SK-N-SH treated with all-trans-retinoic acid at 6 μM for 48 hours (cell line): ENCODE data around the gene MLLT1.

Experiments
- ATAC-seq: fragments of 200-7000 bp; cut with Tn5 transposase; 3 replicates; pipeline ENCODE4 v1.9.1; 2020; ENCODE audit warnings: mild to moderate bottlenecking, moderate library complexity
- ARNTL ChIP-seq: fragments of 450-650 bp; formaldehyde crosslinking; IDR thresholded peaks from 2 replicates; pipeline ENCODE4 v1.5.0; 2020; ENCODE audit warnings: low read depth, mild to moderate bottlenecking, moderate library complexity, borderline replicate concordance
- BACH2 ChIP-seq: fragments of 250-450 bp; sonication (Bioruptor Pico); IDR thresholded peaks from 2 replicates; pipeline ENCODE4 v1.9.0; 2021; ENCODE audit warnings: mild to moderate bottlenecking, borderline replicate concordance
- CSDC2 ChIP-seq: fragments of 250-450 bp; sonication (Bioruptor Pico); IDR thresholded peaks from 2 replicates; pipeline ENCODE4 v1.5.0; 2020; ENCODE audit warnings: mild to moderate bottlenecking, moderate library complexity
- CSRNP3 ChIP-seq: fragments of 250-450 bp; sonication (Bioruptor Pico); IDR thresholded peaks from 2 replicates; pipeline ENCODE4 v1.5.1; 2021; ENCODE audit warnings: mild to moderate bottlenecking, moderate library complexity
- ESRRG ChIP-seq: fragments of 250-450 bp; sonication (Bioruptor Pico); IDR thresholded peaks from 2 replicates; pipeline ENCODE4 v1.6.1; 2021; ENCODE audit warnings: mild to moderate bottlenecking
- GLIS3 ChIP-seq: fragments of 250-450 bp; sonication (Bioruptor Pico); IDR thresholded peaks from 2 replicates; pipeline ENCODE4 v1.5.0; 2020; ENCODE audit warnings: mild to moderate bottlenecking, moderate library complexity
- ISL1 ChIP-seq: fragments of 250-450 bp; sonication (Bioruptor Pico); IDR thresholded peaks from 2 replicates; pipeline ENCODE4 v2.1.2; 2022; ENCODE audit warnings: mild to moderate bottlenecking, moderate library complexity
- OSR1 ChIP-seq: fragments of 250-450 bp; sonication (Bioruptor Pico); IDR thresholded peaks from 2 replicates; pipeline ENCODE4 v1.8.0; 2022; ENCODE audit warnings: moderate library complexity, mild to moderate bottlenecking, inconsistent platforms
- PATZ1 ChIP-seq: fragments of 250-450 bp; sonication (Bioruptor Pico); IDR thresholded peaks from 2 replicates; pipeline ENCODE4 v1.8.0; 2020; ENCODE audit warnings: mild to moderate bottlenecking, moderate library complexity, borderline replicate concordance
- POU6F1 ChIP-seq: fragments of 250-450 bp; sonication (Bioruptor Pico); IDR thresholded peaks from 2 replicates; pipeline ENCODE4 v1.8.0; 2021; ENCODE audit warnings: low read depth, mild to moderate bottlenecking, moderate library complexity, borderline replicate concordance
- PPARA ChIP-seq: fragments of 250-450 bp; sonication (Bioruptor Pico); IDR thresholded peaks from 2 replicates; pipeline ENCODE4 v1.5.0; 2020; ENCODE audit warnings: mild to moderate bottlenecking, borderline replicate concordance
- RARB ChIP-seq: fragments of 250-450 bp; sonication (Bioruptor Pico); IDR thresholded peaks from 2 replicates; pipeline ENCODE4 v1.8.0; 2021; ENCODE audit warnings: mild to moderate bottlenecking, moderate library complexity
- SNAI2 ChIP-seq: fragments of 250-450 bp; sonication (Bioruptor Pico); IDR thresholded peaks from 2 replicates; pipeline ENCODE4 v1.5.0; 2020; ENCODE audit warnings: mild to moderate bottlenecking, moderate library complexity
- TCF4 ChIP-seq: fragments of 250-450 bp; sonication (Bioruptor Pico); IDR thresholded peaks from 2 replicates; pipeline ENCODE4 v1.8.0; 2021; ENCODE audit warnings: mild to moderate bottlenecking, moderate library complexity, borderline replicate concordance
- TOX ChIP-seq: fragments of 250-450 bp; sonication (Bioruptor Pico); IDR thresholded peaks from 2 replicates; pipeline ENCODE4 v1.8.0; 2021; ENCODE audit warnings: mild to moderate bottlenecking, moderate library complexity, borderline replicate concordance
- TSHZ2 ChIP-seq: fragments of 250-450 bp; sonication (Bioruptor Pico); IDR thresholded peaks from 2 replicates; pipeline ENCODE4 v1.5.0; 2020; ENCODE audit warnings: mild to moderate bottlenecking, moderate library complexity
- ZFP3 ChIP-seq: fragments of 250-450 bp; sonication (Bioruptor Pico); IDR thresholded peaks from 2 replicates; pipeline ENCODE4 v1.5.0; 2020; ENCODE audit warnings: mild to moderate bottlenecking, moderate library complexity
- ZFP30 ChIP-seq: fragments of 450-650 bp; formaldehyde crosslinking; IDR thresholded peaks from 2 replicates; pipeline ENCODE4 v1.5.0; 2022; ENCODE audit warnings: mild to moderate bottlenecking, moderate library complexity
- ZNF565 ChIP-seq: fragments of 450-650 bp; formaldehyde crosslinking; conservative IDR thresholded peaks from 2 replicates; pipeline ENCODE4 v1.5.0; 2020; ENCODE audit warnings: low read depth, mild to moderate bottlenecking, moderate library complexity
- ZNF70 ChIP-seq: fragments of 450-650 bp; formaldehyde crosslinking; IDR thresholded peaks from 2 replicates; pipeline ENCODE4 v1.5.0; 2020; ENCODE audit warnings: mild to moderate bottlenecking, moderate library complexity
- ZNF8 ChIP-seq: fragments of 450-650 bp; formaldehyde crosslinking; IDR thresholded peaks from 2 replicates; pipeline ENCODE4 v1.5.0; 2020; ENCODE audit warnings: mild to moderate bottlenecking, moderate library complexity

The MLLT1 gene

GRCh38 chr19:6233056-6233826 is 46.5 kb downstream of the MLLT1 start:
- no peak for ATAC-seq
- TF ChIP-seq ZFP3 (CRISPR knock-in tag) (no peak), SNAI2 (no peak)

- TF ChIP-seq PATZ1 (CRISPR knock-in tag) = no peak
- no peak for TF ChIP-seq ISL1
- TF ChIP-seq OSR1 = no peak
- TF ChIP-seq TOX (CRISPR knock-in tag) = no peak
- TF ChIP-seq TCF4 (CRISPR knock-in tag) = no peak
- TF ChIP-seq GLIS3 (CRISPR knock-in tag) = no peak
- no peak for TF ChIP-seq RARB (CRISPR knock-in tag)
- ATAC-seq = no peak
Observed at GRCh38 chr19:6232601-6233055, 47.1 kb downstream of the MLLT1 start.

GRCh38 chr19:6230991-6231448 is 48.8 kb downstream of the MLLT1 start:
- TF ChIP-seq ARNTL (CRISPR knock-in tag) = no peak
- TF ChIP-seq TOX (CRISPR knock-in tag) = no peak
- no peak for TF ChIP-seq BACH2 (CRISPR knock-in tag)
- TF ChIP-seq ZNF8 (CRISPR knock-in tag) = no peak
- no peak for TF ChIP-seq GLIS3 (CRISPR knock-in tag)
- TF ChIP-seq PPARA (CRISPR knock-in tag) = no peak
- TF ChIP-seq ZNF565 (CRISPR knock-in tag) = no peak
- TF ChIP-seq OSR1 = no peak
- no peak for TF ChIP-seq PATZ1 (CRISPR knock-in tag)
- no peak for TF ChIP-seq ISL1
- no peak for TF ChIP-seq SNAI2
- TF ChIP-seq CSDC2 = no peak
- no peak for TF ChIP-seq TSHZ2
- ATAC-seq = no peak

GRCh38 chr19:6229951-6230712 is 49.6 kb downstream of the MLLT1 start:
- no peak for ATAC-seq
- no peak for TF ChIP-seq SNAI2
- TF ChIP-seq ESRRG = no peak
- no peak for TF ChIP-seq ZNF8 (CRISPR knock-in tag)
- TF ChIP-seq POU6F1 (CRISPR knock-in tag) = no peak
- TF ChIP-seq OSR1 = no peak
- no peak for TF ChIP-seq ARNTL (CRISPR knock-in tag)
- no peak for TF ChIP-seq ZFP3 (CRISPR knock-in tag)
- TF ChIP-seq TCF4 (CRISPR knock-in tag) = no peak
- no peak for TF ChIP-seq BACH2 (CRISPR knock-in tag)
- no peak for TF ChIP-seq ZNF70
- TF ChIP-seq PPARA (CRISPR knock-in tag) = no peak
- no peak for TF ChIP-seq ISL1
- no peak for TF ChIP-seq CSRNP3
- no peak for TF ChIP-seq ZNF565 (CRISPR knock-in tag)
- TF ChIP-seq ZFP30 (CRISPR knock-in tag) = no peak
- TF ChIP-seq GLIS3 (CRISPR knock-in tag) = no peak
